GM12878 (cell line): Measurements from ENCODE around the gene PALLD. TPM values are rescaled to one million over a fixed set of nuclear protein-coding genes. Genes with fewer than 3 reads are reported as not detected.

Experiments
- ATAC-seq: fragments of 200-7000 bp; cut with Tn5 transposase; 3 replicates; pipeline ENCODE4 v1.9.1; 2020; ENCODE audit warnings: mild to moderate bottlenecking, moderate library complexity
- BruUV-seq: library from RNA; stranded (reverse); fragments of 400-500 nt; replicated peaks from 2 replicates; lab custom pipeline; 2021; lab: Mats Ljungman, UMichigan
- CTCF ChIA-PET: fragments of 300-600 bp; sonication (Branson Sonifier 250); formaldehyde crosslinking; extraction: SDS; loops from one replicate; lab custom pipeline; 2021; ENCODE audit warnings: inconsistent platforms; lab: Yijun Ruan, JAX
- POLR2A ChIA-PET: fragments of 350-600 bp; formaldehyde crosslinking; extraction: SDS; loops from one replicate; lab custom pipeline; 2021; ENCODE audit warnings: inconsistent platforms; lab: Charles Lee
- RAD21 ChIA-PET: fragments of 300-600 bp; sonication (Branson Sonifier 250); formaldehyde crosslinking; loops from one replicate; lab custom pipeline; 2023; ENCODE audit warnings: antibody characterized with exemption; ENCODE audit not compliant: unreplicated experiment; lab: Charles Lee
- SMC1A ChIA-PET: fragments of 300-600 bp; sonication (Branson Sonifier 250); formaldehyde crosslinking; loops from one replicate; lab custom pipeline; 2023; ENCODE audit not compliant: unreplicated experiment, uncharacterized antibody; lab: Charles Lee
- DNase-seq: peaks from one replicate; pipeline ENCODE4 v3.0.0-alpha.2; 2011; ENCODE audit warnings: low read depth, low spot score
- FAIRE-seq: peaks from 3 replicates; lab custom pipeline; 2011; peaks lifted over from hg19 to GRCh38; lab: Jason Lieb, UNC
- H2AFZ ChIP-seq: 2 replicates; pipeline ENCODE4 v1.6.0; 2011; ENCODE audit warnings: low read depth, low read length, control low read depth; ENCODE audit not compliant: control insufficient read depth
- H3K27ac ChIP-seq: 2 replicates; pipeline ENCODE4 v1.5.1; 2011; ENCODE audit warnings: control low read depth; ENCODE audit not compliant: control insufficient read depth, insufficient read depth
- H3K27me3 ChIP-seq, 2 experiments: replicated peaks in 1 of 2; 2 replicates each; pipeline versions ENCODE4 v1.6.0 to v1.6.1; 2011; ENCODE audit warnings: low read length in 1 of 2; ENCODE audit not compliant: control insufficient read depth in 2 of 2, insufficient read depth in 2 of 2
- H3K36me3 ChIP-seq, 2 experiments: 2 replicates each; pipeline ENCODE4 v1.5.1; 2011; ENCODE audit warnings: low read length in 1 of 2; ENCODE audit not compliant: control insufficient read depth in 2 of 2, insufficient read depth in 2 of 2
- H3K4me1 ChIP-seq: 2 replicates; pipeline ENCODE4 v1.6.1; 2011; ENCODE audit warnings: mild to moderate bottlenecking, low read length, moderate library complexity, mixed read lengths; ENCODE audit not compliant: control insufficient read depth, insufficient read depth
- H3K4me2 ChIP-seq: 2 replicates; pipeline ENCODE4 v1.6.0; 2011; ENCODE audit warnings: control low read depth; ENCODE audit not compliant: control insufficient read depth, insufficient read depth
- H3K4me3 ChIP-seq: fragments of 200-600 bp; sonication (generic); 2 replicates; pipeline ENCODE4 v1.5.1; 2016
- H3K79me2 ChIP-seq: 2 replicates; pipeline ENCODE4 v1.6.0; 2011; ENCODE audit warnings: low read length; ENCODE audit not compliant: control insufficient read depth, insufficient read depth
- H3K9ac ChIP-seq: 2 replicates; pipeline ENCODE4 v1.8.0; 2011; ENCODE audit warnings: low read length, control low read depth, mixed read lengths; ENCODE audit not compliant: control insufficient read depth, insufficient read depth
- H3K9me3 ChIP-seq: replicated peaks from 3 replicates; pipeline ENCODE4 v1.5.1; 2011; ENCODE audit warnings: mild to moderate bottlenecking, low read length; ENCODE audit not compliant: control insufficient read depth, insufficient read depth
- H4K20me1 ChIP-seq: 2 replicates; pipeline ENCODE4 v1.6.0; 2011; ENCODE audit not compliant: control insufficient read depth, insufficient read depth
- E2F8 ChIP-seq: fragments of 450-650 bp; IDR thresholded peaks from 2 replicates; pipeline ENCODE4 v1.6.1; 2018; ENCODE audit warnings: mild to moderate bottlenecking, low read depth, moderate library complexity; ENCODE audit not compliant: partially characterized antibody
- IKZF1 ChIP-seq: fragments of 450-650 bp; conservative IDR thresholded peaks from 2 replicates; pipeline ENCODE4 v1.6.1; 2017; ENCODE audit warnings: antibody characterized with exemption, mild to moderate bottlenecking
- KDM1A ChIP-seq: fragments of 200-600 bp; sonication (generic); IDR thresholded peaks from 2 replicates; pipeline ENCODE4 v1.6.1; 2016; ENCODE audit warnings: borderline replicate concordance
- MXI1 ChIP-seq: fragments of 150-350 bp; IDR thresholded peaks from 2 replicates; pipeline ENCODE4 v1.6.1; 2011; ENCODE audit warnings: low read depth, mild to moderate bottlenecking, inconsistent platforms, low read length, improper control_type of control experiment
- NFXL1 ChIP-seq: fragments of 450-650 bp; IDR thresholded peaks from 2 replicates; pipeline ENCODE4 v1.6.1; 2017; ENCODE audit warnings: antibody characterized with exemption, mild to moderate bottlenecking, borderline replicate concordance
- NR2C2 ChIP-seq: IDR thresholded peaks from 2 replicates; pipeline ENCODE4 v1.6.1; 2011; ENCODE audit warnings: borderline replicate concordance, low read depth; ENCODE audit not compliant: control insufficient read depth, insufficient read length
- PML ChIP-seq: IDR thresholded peaks from 2 replicates; pipeline ENCODE4 v1.6.1; 2012; ENCODE audit warnings: low read length, inconsistent platforms
- POU2F2 ChIP-seq: IDR thresholded peaks from 3 replicates; pipeline ENCODE4 v1.6.1; 2011; ENCODE audit warnings: low read depth, mild to moderate bottlenecking, low read length, borderline replicate concordance
- RUNX3 ChIP-seq: IDR thresholded peaks from 2 replicates; pipeline ENCODE4 v1.6.1; 2012; ENCODE audit warnings: low read length, inconsistent platforms
- SMAD1 ChIP-seq: fragments of 450-650 bp; IDR thresholded peaks from 2 replicates; pipeline ENCODE4 v1.6.1; 2018; ENCODE audit warnings: mild to moderate bottlenecking, low read depth; ENCODE audit not compliant: partially characterized antibody
- SREBF1 ChIP-seq: IDR thresholded peaks from 2 replicates; pipeline ENCODE4 v1.6.1; 2012; ENCODE audit warnings: mild to moderate bottlenecking, low read length
- SUPT20H ChIP-seq: IDR thresholded peaks from 2 replicates; pipeline ENCODE4 v1.6.1; 2011; ENCODE audit warnings: low read depth, mild to moderate bottlenecking, low read length, moderate library complexity, borderline replicate concordance; ENCODE audit not compliant: control insufficient read depth
- ZZZ3 ChIP-seq: IDR thresholded peaks from 2 replicates; pipeline ENCODE4 v1.6.1; 2011; ENCODE audit warnings: low read depth; ENCODE audit not compliant: control insufficient read depth, insufficient read length
- WGBS: methylation state at CpG from one replicate; pipeline ENCODE4 v1.1.6; 2016; ENCODE audit warnings: low lambda C conversion rate; ENCODE audit not compliant: insufficient replicate concordance, insufficient coverage; ENCODE audit errors: missing lambda C conversion rate; 5-methylcytosine and 5-hydroxymethylcytosine counted together
- in situ Hi-C: fragments of 300-500 bp; cut with MboI; formaldehyde crosslinking; loops from 9 replicates; pipeline ENCODE4 v1.14.3; 2018; ENCODE audit warnings: mixed read lengths
- intact Hi-C: fragments of 100-400 bp; cut with micrococcal nuclease; formaldehyde crosslinking; loops from one replicate; pipeline ENCODE4 v1.14.2; 2022; ENCODE audit not compliant: unreplicated experiment
- polyA plus RNA-seq, 11 experiments: library from polyadenylated mRNA; depleted of rRNA in 4 of 11; unstranded in 6 of 11; stranded (reverse) in 5 of 11; fragments of >200 nt; fragmentation: Nextera tagmentation in 4 of 11; fragmentation: Illumina TruSeq in 1 of 11; extraction: Ambion mirVana in 4 of 11; extraction: Trizol in 1 of 11; gene quantifications; 1 replicate in 1 of 11; 2 replicates in 10 of 11; pipeline versions ENCODE4 v1.2.1 to v1.2.3, GENCODE V29; 2011 to 2016; ENCODE audit warnings: inconsistent platforms in 2 of 11, missing spikeins in 2 of 11, low read depth in 1 of 11
- total RNA-seq, 4 experiments: library from RNA; depleted of rRNA in 3 of 4; stranded (reverse); fragments of >200 nt in 3 of 4; fragmentation: Illumina TruSeq in 1 of 4; extraction: Trizol in 1 of 4; gene quantifications; 2 replicates each; pipeline versions ENCODE4 v1.2.1 to v1.2.3, GENCODE V29; 2013 to 2021
- TF ChIP-seq, protein P1 (sequence below): fragments of 450-650 bp; IDR thresholded peaks from 2 replicates; pipeline ENCODE4 v1.6.1; 2017; ENCODE audit warnings: antibody characterized with exemption, mild to moderate bottlenecking, moderate library complexity

Gene PALLD
- total and polyA plus RNA-seq, 10 of the 15 experiments (the other 5 are each of a cell fraction or from before 2014, with no cell fraction given): 1.0 to 7.7 (median 1.7) TPM

DNA sequence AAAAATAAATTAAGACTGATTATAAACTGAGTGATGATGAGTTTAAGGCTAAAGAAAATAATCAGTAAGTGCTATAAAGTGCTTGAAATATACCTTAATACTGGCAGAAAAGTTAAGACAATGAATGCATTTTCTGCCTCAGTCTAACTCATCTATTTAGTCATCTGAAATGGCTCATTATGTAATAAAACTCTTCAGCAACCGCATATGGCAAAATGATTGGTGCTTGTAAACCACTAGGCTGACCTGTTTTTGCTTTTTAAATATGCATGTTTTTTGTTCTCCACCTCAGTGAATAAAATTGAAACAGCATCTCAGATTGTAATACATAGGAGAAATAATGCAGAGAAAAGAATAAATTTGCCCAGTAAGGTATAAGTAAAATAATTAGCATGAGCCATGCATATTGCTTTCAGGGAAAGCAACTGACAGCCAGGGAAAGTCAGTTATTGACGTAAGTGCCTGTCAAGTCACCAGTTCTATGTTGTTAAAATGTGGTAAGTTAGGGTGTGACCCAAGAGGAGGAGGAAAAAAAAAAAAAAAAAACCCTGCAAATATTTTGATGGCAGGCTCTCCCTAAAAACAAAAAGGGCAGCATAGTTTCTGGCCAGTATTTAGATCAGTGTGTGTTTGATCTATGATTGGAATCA is 167.5 kb downstream of the PALLD start (continued):
- TF ChIP-seq, protein P1, sequence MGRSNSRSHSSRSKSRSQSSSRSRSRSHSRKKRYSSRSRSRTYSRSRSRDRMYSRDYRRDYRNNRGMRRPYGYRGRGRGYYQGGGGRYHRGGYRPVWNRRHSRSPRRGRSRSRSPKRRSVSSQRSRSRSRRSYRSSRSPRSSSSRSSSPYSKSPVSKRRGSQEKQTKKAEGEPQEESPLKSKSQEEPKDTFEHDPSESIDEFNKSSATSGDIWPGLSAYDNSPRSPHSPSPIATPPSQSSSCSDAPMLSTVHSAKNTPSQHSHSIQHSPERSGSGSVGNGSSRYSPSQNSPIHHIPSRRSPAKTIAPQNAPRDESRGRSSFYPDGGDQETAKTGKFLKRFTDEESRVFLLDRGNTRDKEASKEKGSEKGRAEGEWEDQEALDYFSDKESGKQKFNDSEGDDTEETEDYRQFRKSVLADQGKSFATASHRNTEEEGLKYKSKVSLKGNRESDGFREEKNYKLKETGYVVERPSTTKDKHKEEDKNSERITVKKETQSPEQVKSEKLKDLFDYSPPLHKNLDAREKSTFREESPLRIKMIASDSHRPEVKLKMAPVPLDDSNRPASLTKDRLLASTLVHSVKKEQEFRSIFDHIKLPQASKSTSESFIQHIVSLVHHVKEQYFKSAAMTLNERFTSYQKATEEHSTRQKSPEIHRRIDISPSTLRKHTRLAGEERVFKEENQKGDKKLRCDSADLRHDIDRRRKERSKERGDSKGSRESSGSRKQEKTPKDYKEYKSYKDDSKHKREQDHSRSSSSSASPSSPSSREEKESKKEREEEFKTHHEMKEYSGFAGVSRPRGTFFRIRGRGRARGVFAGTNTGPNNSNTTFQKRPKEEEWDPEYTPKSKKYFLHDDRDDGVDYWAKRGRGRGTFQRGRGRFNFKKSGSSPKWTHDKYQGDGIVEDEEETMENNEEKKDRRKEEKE: no peak
- TF ChIP-seq SREBF1: no peak

DNA sequence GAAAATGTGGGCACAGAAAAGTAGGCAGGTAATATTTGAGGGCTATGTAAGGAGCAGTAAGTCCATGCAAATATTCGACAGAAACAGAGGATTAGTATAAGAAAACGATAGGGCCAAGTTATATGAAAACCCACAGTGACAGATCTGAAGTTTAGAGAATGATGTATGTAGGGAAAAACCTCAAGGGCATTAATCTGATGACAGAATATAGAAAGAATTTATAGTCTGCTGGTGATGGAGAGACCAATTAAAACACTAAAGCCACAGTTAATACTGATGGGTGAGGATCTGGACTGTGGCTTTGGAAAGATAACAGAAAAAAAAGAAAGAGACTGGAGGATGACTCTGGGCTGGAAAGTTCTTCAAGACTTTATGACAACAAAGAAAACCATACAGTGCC is 169.7 kb downstream of the PALLD start:
- H3K4me1 ChIP-seq: no peaks in the 10 kb centered on the region
- intact Hi-C loops: no loop called here
- TF ChIP-seq ZZZ3 (no peak), KDM1A (no peak), RUNX3 (no peak), PML (no peak), SUPT20H (no peak), IKZF1 (no peak), MXI1 (no peak), NFXL1 (no peak), NR2C2 (no peak), POU2F2 (no peak), E2F8 (no peak), SREBF1 (no peak), SMAD1 (no peak)
- TF ChIP-seq, all 136 proteins: peak for 0
- no TSS peak for BruUV-seq
- ChIA-PET SMC1A (no interaction called here), POLR2A (interaction anchor here (0.5 kb wide), 1 partner anchor 16 kb away, joined by 3 read pairs; no protein-coding TSS in a partner anchor), CTCF (no interaction called here), RAD21 (no interaction called here)
- DNase-seq (no peak), FAIRE-seq (no peak), ATAC-seq (no peak)
- in situ Hi-C loops: no loop called here
- H3K9me3 ChIP-seq: no peaks in the 10 kb centered on the region
- no peak overlapping the region for H2AFZ ChIP-seq
- no peaks in the 10 kb centered on the region for H3K79me2 ChIP-seq
- no peak overlapping the region for H3K4me2 ChIP-seq
- H3K27ac ChIP-seq: no peak overlapping the region
- H3K36me3 ChIP-seq: no peaks in the 10 kb centered on the region
- H4K20me1 ChIP-seq: no peaks in the 10 kb centered on the region
- no peak overlapping the region for H3K9ac ChIP-seq
- H3K27me3 ChIP-seq: no peaks in the 10 kb centered on the region; a peak in 2 of 4 replicates
- 0% methylated on average over 2 of the region's 2 CpGs for WGBS
- no peak overlapping the region for H3K4me3 ChIP-seq
